Measurements from ENCODE around the gene GRM6. TPM values are rescaled to one million over a fixed set of nuclear protein-coding genes. Genes with fewer than 3 reads are reported as not detected.

Gene GRM6
- total and polyA plus RNA-seq, 9 of the 15 experiments (the other 6 are each of a cell fraction or from before 2014, with no cell fraction given), result not detected

GRCh38 chr5:178940569-178941360 lies 54.4 kb downstream of the GRM6 start, which contains the start of gene ZNF454:
Gene ZNF454, plus strand, starts transcription at chr5:178941198. Its CDS starts 1,594 bp downstream, at chr5:178942792.
- no peaks in the 10 kb centered on the region for H3K9me3 ChIP-seq (replicated peaks; ENCODE audit: control insufficient read depth, insufficient read depth, low read depth, low read length)
- POLR2A ChIA-PET, result no interaction called here
- H3K9me1 ChIP-seq (ENCODE audit: control insufficient read depth, insufficient read depth, low read length), result no peaks in the 10 kb centered on the region
- no peak for ATAC-seq
- intact Hi-C loops (cut with micrococcal nuclease) (no loop called here), in situ Hi-C loops (cut with MboI) (no loop called here)
- CTCF ChIA-PET (ENCODE audit: low intra/inter-chr PET ratio), result no interaction called here
- no peak within 1 kb of the TSS for H3K27ac ChIP-seq (ENCODE audit: extremely low read depth, low read depth, low read length)
- H3K9ac ChIP-seq (ENCODE audit: insufficient read depth in 1 of 2, low read depth in 2 of 2, low read length in 2 of 2), result no peak within 1 kb of the TSS
- 16% methylated on average over 49 of the region's 69 CpGs for WGBS (ENCODE audit: insufficient coverage, low coverage, missing lambda C conversion rate)
- no TSS peak for BruUV-seq (replicated peaks)
- no peaks in the 10 kb centered on the region for H4K20me1 ChIP-seq (replicated peaks; ENCODE audit: control insufficient read depth, insufficient read depth, low read length)
- no peak within 1 kb of the TSS for H3K4me3 ChIP-seq
- TF ChIP-seq ARID1B (IDR thresholded peaks at IDR 0.05) (no peak), NRF1 (conservative IDR thresholded peaks at IDR 0.05 in 1 of 2, IDR thresholded peaks at IDR 0.05 in 1 of 2) (peak in 1 of 2 experiments; percentile 25; a peak in 1 of 4 replicates)
- H3K4me2 ChIP-seq (ENCODE audit: insufficient read depth, low read length), result no peak within 1 kb of the TSS
- H3K4me1 ChIP-seq (replicated peaks in 1 of 2; ENCODE audit: control insufficient read depth in 2 of 2, insufficient read depth in 2 of 2, low read length in 2 of 2), result no peaks in the 10 kb centered on the region; a peak in 1 of 5 replicates
- no peak within 1 kb of the TSS for H2AFZ ChIP-seq (ENCODE audit: low read depth, low read length)
- peaks cover 0 to 18% of the 10 kb centered on the region in 2 experiments; a peak in 3 of 5 replicates for H3K27me3 ChIP-seq (ENCODE audit: control insufficient read depth in 2 of 2, insufficient read depth in 2 of 2, low read length in 2 of 2)
- H3K36me3 ChIP-seq (ENCODE audit: control insufficient read depth, insufficient read depth, low read length), result no peaks in the 10 kb centered on the region
- FAIRE-seq, result no peak
- H3K79me2 ChIP-seq (ENCODE audit: control insufficient read depth, insufficient read depth, low read length), result no peaks in the 10 kb centered on the region
- no peak for DNase-seq (ENCODE audit: extremely low read depth in 1 of 4, low spot score in 3 of 4)

- no peak overlapping the region for H3K9ac ChIP-seq (ENCODE audit: insufficient read depth in 1 of 2, low read depth in 2 of 2, low read length in 2 of 2)
- no peaks in the 10 kb centered on the region for H3K36me3 ChIP-seq (ENCODE audit: control insufficient read depth, insufficient read depth, low read length)
- H3K27me3 ChIP-seq (ENCODE audit: control insufficient read depth in 2 of 2, insufficient read depth in 2 of 2, low read length in 2 of 2), result no peaks in the 10 kb centered on the region
- in situ Hi-C loops (cut with MboI) (no loop called here), intact Hi-C loops (cut with micrococcal nuclease) (no loop called here)
- no peak overlapping the region for H3K27ac ChIP-seq (ENCODE audit: extremely low read depth, low read depth, low read length)
- POLR2A ChIA-PET, result no interaction called here
- ATAC-seq (no peak), DNase-seq (ENCODE audit: extremely low read depth in 1 of 4, low spot score in 3 of 4) (no peak), FAIRE-seq (no peak)
- peaks cover 5% of the 10 kb centered on the region for H3K9me3 ChIP-seq (replicated peaks; ENCODE audit: control insufficient read depth, insufficient read depth, low read depth, low read length)
- no TSS peak for BruUV-seq (replicated peaks)
- no peaks in the 10 kb centered on the region for H4K20me1 ChIP-seq (replicated peaks; ENCODE audit: control insufficient read depth, insufficient read depth, low read length)
- H3K4me2 ChIP-seq (ENCODE audit: insufficient read depth, low read length), result no peak overlapping the region
- WGBS (ENCODE audit: insufficient coverage, low coverage, missing lambda C conversion rate), result 7% methylated on average over 11 of the region's 11 CpGs
- H3K4me1 ChIP-seq (replicated peaks in 1 of 2; ENCODE audit: control insufficient read depth in 2 of 2, insufficient read depth in 2 of 2, low read length in 2 of 2), result no peaks in the 10 kb centered on the region
- CTCF ChIA-PET (ENCODE audit: low intra/inter-chr PET ratio), result no interaction called here
- H3K9me1 ChIP-seq (ENCODE audit: control insufficient read depth, insufficient read depth, low read length), result no peaks in the 10 kb centered on the region
- no peaks in the 10 kb centered on the region for H3K79me2 ChIP-seq (ENCODE audit: control insufficient read depth, insufficient read depth, low read length)
- no peak overlapping the region for H3K4me3 ChIP-seq
- H2AFZ ChIP-seq (ENCODE audit: low read depth, low read length), result no peak overlapping the region
- no peak for TF ChIP-seq ARHGAP35 (IDR thresholded peaks at IDR 0.05; ENCODE audit: partially characterized antibody)
- no peak for TF ChIP-seq ZNF318 (IDR thresholded peaks at IDR 0.05; ENCODE audit: borderline replicate concordance in 1 of 2, low read depth in 1 of 2)
Observed at GRCh38 chr5:178931846-178932760, 63.0 kb downstream of the GRM6 start.

All from K562 (cell line).